Activated CD8-positive, alpha-beta memory T cell treated with anti-CD3 and anti-CD28 coated beads, Interleukin-2, amount 50 U/mL, for 24 hours (primary cell): ENCODE data around the gene PIF1.
"Not testable (repeated sequence)": the region's sequence is repeated elsewhere in the genome, so short reads cannot be mapped to it uniquely, and the experiment has no call there.

Source experiments
- DNase-seq: peaks from one replicate; pipeline ENCODE4 v3.0.0-alpha.2; 2020; ENCODE audit errors: extremely low read depth

PIF1 gene

GRCh38 chr15:64847876-64848716, 22.6 kb upstream of the PIF1 start:
- DNase-seq = no peak

DNA sequence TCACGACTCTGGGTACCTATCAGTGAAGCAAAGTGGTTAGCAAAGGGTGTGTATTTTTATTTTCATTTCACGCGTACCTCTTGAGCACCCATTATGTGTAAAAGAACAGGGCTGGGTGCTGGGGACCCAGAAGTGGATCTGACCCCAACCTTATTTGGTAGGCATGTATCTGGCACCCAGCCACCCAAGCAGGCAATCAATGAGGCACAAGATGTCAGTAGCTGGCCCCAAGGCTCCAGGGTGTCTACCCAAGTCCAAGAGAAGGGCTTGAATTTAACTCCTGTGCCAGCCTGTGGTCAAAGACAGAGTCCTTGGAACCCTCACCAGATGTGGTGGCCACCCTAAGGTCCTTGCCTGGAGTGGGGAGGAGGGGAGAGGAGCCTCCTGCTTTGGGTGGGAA, 22.0 kb upstream of the PIF1 start:
- no peak for DNase-seq

DNA sequence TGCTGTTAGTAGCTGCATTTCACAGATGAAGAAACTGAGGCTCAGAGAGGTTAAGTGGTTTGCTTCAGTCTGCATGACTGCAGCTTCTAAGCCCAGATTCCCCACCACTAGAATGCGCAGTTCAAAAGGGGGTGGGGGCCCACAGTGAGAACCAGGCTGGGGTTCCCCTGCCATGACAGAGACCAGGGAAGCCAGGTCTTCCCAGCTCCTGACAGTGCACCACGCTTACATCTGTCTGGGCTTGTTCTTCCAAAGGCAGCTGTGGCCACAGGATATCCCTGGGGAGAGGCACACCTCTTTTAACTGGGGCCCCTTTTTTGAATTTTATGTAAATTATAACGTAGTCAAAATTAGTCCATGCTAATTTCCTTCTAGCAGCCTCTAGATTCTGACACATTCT, 21.6 kb upstream of the PIF1 start:
- DNase-seq = no peak

DNA sequence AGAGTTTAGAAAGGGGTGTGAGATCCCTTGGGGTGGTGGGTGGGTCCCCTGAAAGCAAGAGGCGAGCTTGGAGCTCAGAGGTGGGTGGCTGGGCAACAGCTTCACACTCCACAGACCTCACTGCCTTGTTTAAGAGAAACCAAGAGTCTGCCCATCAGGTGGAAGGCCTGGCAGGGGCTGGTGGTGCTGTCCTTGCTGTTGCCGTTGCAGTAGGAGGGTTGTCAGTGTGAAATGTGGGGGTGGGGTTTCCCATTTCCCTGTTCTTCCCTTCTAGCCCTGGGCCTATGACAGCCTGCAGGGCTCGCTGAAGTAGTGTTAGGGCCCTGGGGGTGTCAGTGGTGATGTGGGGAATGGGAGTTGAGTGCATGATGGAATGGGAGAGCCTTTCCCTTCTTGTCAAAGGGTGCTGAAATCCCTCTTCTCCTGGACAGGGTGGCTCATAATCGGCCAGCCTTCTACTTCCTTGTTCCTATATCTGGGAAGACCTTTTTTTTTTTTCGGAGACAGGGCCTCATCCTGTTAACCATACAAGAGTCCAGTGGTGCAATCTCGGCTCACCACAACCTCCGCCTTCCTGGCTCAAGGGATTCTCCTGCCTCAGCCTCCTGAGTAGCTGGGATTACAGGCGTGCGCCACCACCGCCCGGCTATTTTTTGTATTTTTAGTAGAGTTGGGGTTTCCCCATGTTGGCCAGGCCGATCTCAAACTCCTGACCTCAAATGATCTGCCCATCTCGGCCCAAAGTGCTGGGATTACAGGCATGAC, 20.6 kb upstream of the PIF1 start:
- DNase-seq = no peak

GRCh38 chr15:64845183-64845611, 19.8 kb upstream of the PIF1 start:
- no peak for DNase-seq

- DNase-seq = no peak
These were observed 19.2 kb upstream of the PIF1 start for GRCh38 chr15:64844576-64845145.

GRCh38 chr15:64843991-64844390, 18.5 kb upstream of the PIF1 start:
- DNase-seq = no peak

DNA sequence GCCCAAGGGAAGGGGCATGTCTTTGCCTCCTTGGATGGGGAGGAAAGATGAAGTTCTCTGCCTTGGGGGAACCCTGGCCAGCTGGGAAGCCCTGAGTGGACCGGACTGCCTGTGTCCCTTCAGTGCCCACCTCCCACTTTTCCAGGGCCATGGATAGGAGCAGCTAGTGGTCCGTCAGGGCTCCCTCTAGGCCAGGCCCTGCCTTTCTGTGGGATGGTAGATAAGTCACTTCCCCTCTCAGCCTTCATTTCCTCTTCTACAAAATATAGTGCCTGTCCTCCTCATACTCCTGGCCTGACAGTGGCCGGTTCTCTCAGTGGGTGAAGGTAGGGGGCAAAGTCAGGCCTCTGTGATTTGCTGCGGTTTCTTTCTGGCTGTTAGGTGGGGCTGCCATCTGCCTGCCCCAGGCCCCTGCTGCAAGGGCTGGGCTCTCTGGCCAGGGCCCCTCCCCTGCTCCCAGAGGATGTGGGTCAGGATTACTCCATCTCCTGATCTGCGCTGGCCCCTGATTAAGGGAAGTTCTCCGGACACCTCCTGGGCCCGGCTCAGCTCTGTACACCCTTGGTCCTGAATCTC, 17.6 kb upstream of the PIF1 start:
- no peak for DNase-seq

DNA sequence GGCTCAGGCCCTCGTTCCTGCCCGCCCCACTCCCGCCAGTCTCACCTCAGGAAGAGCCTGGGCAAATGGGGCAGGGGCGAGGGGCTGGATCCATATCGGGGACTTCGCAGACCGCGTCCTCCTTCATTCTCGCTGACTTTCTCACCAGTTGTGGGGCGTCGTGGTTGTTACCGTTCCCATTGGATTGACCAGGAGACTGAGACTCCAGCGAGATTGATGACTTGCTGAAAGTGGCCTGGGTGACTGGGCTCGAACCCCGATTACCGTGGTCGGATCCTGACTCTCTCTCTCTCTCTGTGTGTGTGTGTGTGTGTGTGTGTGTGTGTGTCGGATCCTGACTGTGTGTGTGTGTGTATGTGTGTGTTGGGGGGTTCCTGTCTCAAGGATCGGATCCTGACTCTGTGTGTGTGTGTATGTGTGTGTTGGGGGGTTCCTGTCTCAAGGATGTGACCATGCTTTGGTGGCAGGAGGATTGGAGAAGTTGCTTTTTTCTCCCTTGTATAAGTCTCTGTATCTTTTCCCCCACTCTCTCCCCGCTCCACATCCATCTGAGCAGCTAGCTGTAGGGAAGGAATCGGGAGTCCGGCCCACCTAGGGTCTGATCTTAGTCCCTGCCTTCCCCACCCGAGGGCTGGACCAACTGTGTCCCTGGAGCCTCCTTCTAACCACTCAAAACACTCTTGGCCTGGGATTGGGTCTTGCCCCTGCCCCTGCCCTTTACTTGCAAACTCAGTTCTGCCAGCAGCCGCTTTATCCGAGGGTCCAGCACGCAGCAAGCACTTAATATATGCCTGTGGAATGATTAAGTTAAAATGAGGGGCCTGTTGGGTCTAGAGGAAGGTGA, 16.9 kb upstream of the PIF1 start:
- no peak for DNase-seq

- DNase-seq = peak; percentile 67
These were observed 16.1 kb upstream of the PIF1 start, which contains the start of gene PLEKHO2 for GRCh38 chr15:64841344-64842095. PLEKHO2 (plus strand) TSS chr15:64841915; CDS start chr15:64842017, 102 bp downstream.

GRCh38 chr15:64841060-64841343, 15.6 kb upstream of the PIF1 start:
- DNase-seq = no peak

DNA sequence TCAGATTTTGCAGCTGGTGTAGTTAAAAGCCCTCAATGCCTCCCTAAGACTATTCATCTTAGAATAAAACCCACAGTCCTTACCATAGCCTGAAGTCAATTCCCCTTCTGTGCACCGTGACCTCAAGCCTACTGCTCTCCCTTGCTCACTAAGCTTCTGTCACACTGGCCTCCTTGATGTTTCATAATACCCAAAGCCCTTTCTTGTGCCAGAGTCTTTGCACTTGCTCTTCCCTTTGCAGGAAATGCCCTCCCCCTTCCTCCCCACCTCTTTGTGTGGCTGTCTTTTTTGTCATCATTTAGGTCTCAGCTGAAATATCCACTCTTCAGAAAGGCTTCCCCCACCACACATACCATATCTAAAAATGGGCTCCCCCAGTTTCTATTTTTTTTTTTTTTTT, 12.1 kb upstream of the PIF1 start:
- DNase-seq = no peak

GRCh38 chr15:64836023-64836536, 10.6 kb upstream of the PIF1 start:
- no peak for DNase-seq

- no peak for DNase-seq
These were observed 8.2 kb upstream of the PIF1 start for GRCh38 chr15:64833690-64834089.

- DNase-seq = no peak
These were observed 3.5 kb upstream of the PIF1 start for GRCh38 chr15:64828985-64829384.

DNA sequence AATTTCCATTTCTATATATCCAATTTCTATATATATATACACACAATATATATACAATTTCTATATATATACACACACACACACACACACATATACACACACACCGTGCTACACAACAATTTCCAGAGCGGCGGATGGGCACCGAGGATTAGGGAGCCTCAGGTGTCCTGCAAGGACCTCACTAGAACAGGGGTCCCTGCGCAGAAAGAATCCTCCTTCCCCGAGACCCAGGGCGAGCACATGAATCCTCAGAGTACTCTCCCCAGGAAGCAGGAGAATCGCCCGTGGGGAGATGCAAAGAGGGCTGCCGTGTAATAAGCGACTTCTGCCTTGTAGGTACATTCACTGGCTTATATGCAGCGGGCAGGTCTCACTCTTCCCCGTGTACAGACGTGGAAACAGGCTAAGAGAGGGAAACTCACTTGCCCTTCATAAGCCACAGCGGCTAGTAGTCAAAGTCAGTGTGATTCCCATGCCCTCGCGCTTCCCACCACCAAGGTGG, 467 bp downstream of the PIF1 start:
- DNase-seq = no peak

GRCh38 chr15:64816452-64816851, 9.0 kb downstream of the PIF1 start:
- DNase-seq = no peak

DNA sequence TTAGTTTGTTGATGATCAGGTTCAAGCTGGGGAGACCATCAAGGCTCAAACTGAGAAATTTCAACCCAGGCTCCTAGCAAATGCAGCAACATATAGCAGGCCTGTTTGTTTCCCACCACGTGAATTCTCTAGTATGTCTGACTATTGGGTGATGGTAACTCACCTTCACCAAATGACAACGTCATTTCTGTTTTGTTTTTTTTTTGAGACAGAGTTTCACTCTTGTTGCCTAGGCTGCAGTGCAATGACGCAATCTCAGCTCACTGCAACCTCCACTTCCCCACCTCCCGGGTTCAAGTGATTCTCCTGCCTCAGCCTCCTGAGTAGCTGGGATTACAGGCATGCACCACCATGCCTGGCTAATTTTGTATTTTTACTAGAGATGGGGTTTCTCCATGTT, 10.5 kb downstream of the PIF1 start:
- DNase-seq = not testable (repeated sequence)

- DNase-seq = not testable (repeated sequence)
These were observed 11.2 kb downstream of the PIF1 start for GRCh38 chr15:64814283-64814682.

GRCh38 chr15:64813075-64813474, 12.4 kb downstream of the PIF1 start:
- no peak for DNase-seq
